GM19035 (cell line): ENCODE data around the gene IWS1.
"Not testable (repeated sequence)": the region's sequence is repeated elsewhere in the genome, so short reads cannot be mapped to it uniquely, and the experiment has no call there.

ENCODE experiments used
- ATAC-seq: cut with Tn5 transposase; IDR thresholded peaks from one replicate; pipeline ENCODE4 v1.9.1; 2021; ENCODE audit not compliant: unreplicated experiment

The IWS1 gene

DNA sequence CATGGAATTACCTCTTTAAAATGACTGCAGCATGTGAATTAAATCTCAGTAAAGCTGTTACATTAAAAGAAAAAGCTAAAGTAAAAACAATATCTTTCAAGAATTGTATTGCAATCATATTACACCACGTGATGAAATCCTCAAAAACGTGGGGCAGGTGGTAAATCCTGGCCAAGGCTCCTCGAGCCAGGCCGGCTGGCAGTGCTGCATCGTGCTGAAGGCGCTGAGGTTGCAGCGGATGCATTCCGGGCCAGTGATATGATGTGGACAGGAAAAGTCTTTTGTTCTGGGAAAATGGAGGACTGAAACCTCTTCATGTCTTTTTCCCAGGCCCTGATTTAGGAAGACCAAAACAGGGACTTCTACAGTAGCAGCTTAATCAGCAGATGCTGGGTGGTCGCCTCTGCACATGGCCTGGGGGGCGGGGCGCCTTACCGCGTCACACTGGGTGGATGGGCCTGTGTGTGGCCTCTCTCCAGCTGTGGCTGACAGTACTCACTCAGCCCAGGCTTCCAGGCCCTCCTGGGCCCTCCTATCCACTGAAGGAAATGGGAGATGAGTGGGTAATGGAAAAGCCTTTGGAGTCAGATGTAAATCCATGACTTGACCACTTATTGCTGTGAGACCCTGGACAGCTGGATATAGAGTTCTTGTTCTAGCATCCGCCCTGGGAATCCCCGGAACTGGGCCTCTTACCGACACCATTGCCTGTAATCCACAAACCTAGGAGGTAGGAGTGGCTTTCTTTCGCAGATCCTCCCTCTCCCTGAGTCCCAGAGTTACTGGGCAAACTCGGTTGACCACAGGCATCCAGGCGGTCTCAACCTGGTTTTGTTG, 62.9 kb downstream of the IWS1 start:
- no peak for ATAC-seq

DNA sequence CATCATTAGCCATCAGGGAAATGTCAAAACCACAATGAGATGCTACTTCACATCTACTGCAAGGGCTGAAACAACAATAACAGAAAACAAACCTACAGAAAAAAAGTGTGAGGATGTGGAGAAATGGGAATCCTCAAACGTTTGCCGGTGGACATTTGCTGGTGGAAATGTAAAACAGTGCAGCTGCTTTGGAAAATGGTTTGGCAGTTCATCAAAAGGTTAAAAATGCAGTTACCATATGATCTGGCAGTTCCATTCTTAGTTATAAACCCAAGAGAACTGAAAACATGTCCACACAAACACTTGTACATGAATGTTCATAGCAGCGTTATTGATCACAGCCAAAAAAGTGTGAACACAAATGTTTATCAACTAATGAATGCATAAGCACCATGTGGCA, 63.8 kb downstream of the IWS1 start:
- ATAC-seq, result no peak

DNA sequence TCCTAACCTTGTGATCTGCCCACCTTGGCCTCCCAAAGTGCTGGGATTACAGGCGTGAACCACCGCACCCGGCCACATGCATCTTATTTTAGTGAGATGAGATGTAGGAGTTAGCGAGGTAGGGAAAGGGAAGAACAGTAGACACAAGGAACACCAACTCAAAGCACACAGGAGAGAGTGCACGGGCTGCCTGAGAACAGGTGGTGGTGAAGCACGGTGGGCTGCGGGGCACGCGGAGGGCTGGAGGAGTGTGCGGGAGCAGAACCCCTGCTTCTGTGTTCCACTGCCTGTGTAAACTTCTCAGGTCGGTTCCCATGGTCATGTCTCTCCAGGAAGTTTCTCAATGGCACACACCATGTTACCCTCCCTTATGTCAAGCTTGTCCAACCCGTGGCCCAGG, 69.3 kb downstream of the IWS1 start:
- ATAC-seq, result no peak

DNA sequence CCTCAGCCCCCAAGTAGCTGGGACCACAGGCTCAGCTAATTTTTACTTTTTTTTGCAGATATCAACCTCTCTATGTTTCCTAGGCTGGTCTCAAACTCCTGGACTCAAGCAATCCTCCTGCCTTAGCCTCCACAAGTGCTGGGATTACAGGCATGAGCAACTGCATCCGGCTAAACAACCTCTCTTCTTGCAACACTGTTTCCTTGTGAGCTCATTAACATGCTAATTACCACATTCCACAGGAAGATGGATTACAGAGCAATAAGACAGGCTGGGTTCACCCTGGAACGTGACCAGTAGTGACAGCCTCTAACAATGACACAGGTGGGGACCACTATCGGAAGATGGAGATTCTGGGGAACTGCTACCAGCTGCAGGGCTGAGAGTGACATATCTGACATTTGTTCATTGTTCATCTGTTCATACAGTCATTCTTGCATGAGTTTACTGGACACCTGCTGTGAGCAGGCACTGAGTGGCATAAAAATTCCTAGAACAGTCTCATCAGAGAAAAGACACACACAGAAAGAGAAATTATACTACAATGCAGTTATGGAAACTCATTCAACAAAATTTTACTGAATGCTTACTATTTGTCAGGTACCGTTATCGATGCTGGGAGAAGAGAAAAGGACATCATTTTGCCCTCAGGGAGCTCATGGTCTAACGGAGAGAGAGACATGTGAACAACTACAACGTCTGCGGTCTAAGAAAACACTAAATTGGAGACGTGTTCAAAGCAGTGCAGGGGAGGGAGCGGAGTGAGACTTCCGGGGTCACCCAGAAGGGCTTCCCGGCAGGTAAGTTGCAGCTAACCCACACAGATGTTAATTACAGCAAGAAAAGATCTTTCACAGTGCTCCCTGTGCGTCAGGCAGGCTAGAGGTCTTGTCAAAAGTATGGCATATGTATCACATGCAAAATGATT, 70.5 kb downstream of the IWS1 start:
- no peak for ATAC-seq

DNA sequence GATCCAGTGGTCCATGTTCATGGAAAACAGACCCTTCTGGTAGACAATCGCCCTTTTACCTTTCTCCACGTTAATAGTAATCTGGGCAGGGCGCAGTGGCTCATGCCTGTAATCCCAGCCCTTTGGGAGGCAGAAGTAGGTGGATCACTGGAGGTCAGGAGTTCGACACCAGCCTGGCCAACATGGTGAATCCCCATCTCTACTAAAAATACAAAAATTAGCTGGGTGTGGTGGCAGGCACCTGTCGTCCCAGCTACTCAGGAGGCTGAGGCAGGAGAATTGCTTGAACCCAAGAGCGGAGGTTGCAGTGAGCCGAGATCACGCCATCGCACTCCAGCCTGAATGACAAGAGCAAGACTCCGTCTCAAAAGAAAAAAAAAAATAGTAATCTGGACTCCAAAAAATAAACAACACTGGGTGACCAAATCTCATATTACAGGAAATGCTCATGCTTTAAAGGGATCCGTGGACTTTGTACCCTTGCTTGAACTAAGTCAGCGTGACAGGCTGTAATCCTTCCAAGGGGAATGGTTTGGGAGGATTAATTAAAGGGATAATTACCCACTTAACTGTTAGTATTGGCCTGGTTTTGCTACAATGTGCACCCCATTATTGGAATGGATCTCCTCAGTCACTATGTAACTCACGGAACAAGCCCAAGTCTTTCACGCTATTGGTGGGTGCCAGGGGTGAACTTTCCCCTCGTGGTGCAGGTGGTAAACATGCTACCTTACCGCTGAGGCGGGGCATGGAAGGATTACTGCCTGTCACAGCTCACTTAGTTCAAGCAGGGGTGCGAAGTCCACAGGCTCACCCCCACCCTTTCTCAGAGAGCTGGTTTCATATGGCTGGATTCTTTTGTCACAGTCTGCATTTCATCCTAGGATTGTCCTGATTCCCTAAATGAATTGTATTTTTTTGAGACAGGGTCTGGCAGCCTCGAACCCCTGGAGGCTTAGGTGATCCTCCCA, 71.4 kb downstream of the IWS1 start:
- no peak for ATAC-seq

DNA sequence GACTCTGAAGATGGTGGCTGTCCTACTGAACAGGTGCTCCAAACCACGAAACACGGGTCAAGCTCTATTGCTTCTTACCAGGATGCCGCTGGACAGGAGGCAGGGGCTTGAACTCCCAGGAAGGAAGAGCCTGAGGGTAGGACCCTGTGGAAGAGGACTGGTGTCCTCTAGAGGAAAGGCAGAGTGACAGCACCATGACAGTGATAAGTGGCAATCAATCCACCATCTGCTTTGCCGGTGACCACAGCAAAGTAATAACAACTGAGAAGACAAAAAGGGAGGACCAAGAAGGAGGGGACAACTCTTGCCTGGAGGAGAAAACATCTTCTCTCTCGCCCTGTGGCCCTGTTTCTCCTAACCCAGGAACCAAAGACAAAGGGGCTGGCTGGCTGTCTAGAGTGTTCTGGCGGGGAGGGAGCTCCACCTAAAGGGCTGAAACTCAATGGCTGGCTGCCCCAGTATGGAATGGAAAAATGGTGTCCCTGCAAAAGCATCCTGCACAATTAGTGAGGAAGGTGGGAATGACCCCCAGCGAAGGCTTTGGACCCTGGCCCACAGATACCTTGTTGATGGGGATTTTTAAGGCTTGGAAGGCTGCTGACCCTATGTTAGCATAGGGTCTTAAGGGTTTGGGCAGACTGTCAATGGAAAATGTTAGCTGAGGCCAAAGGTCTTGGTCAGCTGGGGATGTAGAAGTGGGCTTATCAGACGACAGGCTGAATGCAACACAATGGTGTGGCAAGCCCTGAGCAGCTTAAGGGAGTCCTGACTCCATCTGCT, 72.7 kb downstream of the IWS1 start:
- no peak for ATAC-seq

DNA sequence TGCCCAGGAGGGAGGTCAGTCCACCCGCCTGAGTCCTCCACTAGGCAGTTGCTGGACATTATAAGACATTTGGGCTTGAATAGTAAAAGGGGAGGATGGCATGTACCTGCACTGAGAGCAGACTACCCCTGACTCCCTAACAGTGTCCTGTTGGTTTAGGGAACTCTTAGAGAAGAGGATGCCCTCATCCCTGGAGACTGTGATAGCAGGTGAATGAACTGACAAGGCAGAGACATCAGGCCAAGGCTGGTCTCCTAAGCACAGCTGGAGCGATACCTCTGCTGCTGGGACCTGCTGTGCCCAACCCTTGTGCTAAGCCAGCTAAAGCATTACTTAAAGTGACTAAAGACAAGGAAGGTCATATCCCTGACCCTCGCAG, 73.3 kb downstream of the IWS1 start:
- no peak for ATAC-seq

DNA sequence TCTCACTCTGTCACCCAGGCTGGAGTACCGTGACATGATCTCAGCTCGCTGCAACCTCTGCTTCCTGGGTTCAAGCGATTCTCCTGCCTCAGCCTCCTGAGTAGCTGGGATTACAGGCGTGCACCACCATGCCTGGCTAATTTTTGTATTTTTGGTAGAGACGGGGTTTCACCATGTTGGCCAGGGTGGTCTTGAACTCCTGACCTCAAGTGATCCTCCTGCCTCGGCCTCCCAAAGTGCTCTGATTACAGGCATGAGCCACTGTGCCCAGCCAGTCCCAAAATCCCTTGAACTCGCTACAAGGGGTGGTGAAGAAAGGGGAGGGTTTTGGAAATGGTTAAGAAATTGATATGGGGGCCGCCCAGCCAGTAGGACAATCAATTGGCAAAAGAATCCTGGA, 73.9 kb downstream of the IWS1 start:
- not testable (repeated sequence) for ATAC-seq

DNA sequence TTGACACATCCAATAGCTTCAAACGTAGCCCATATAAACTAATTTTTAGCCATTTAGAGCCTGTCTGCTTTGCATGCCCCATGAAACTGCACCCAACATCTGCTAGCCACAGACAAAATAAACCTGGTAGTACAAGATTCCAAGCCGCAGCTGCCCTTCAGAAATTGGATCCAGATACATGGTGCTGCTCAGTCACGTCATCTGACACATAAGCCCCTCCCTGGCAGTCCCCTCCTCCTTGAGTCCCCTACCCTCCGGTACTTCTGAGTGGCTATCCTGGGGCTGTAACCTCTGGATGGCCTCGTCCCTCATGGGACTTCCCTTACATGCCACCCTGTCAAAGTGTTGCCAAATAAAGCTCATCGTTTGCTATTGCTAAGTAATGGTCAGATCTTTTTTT, 74.3 kb downstream of the IWS1 start:
- ATAC-seq, result no peak

DNA sequence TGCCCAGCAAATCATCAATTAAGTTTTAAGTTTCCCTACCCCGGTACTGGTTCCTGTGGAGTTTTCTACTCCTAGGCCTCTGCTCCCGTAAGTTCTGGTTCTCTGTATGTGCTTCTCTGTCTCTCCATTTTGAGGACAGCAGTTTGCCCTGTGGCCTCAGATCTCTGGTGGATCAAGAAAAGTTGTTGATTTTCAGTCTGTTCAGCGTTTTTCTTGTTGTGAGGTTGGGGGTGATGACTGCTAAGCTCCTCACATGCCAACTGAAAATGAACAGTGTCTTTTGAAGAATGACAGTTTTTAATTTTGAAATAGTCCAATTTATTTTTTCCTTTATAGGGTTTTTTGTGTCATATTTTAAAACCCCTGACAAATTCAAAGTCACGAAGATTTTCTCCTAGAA, 76.4 kb downstream of the IWS1 start:
- ATAC-seq, result no peak

DNA sequence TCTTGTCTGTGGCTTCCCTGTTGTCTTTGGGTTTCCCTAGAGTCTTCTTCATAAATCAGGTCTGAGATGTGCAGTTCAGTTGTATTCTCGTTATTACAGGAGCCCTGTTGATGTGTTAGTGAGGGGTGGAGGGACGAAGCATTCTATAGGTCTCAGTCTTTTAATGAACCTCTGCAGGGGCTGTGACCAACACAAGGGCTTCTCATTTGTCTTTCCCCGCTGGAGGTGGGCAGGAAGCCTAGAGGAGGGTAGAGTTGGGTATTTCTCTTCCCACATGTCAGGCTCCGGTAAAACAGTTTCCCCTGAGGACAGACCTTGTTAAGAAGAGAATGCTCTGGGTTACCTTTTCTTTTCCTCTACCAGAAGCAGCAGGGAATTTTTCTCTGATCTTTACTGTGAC, 76.9 kb downstream of the IWS1 start:
- no peak for ATAC-seq

DNA sequence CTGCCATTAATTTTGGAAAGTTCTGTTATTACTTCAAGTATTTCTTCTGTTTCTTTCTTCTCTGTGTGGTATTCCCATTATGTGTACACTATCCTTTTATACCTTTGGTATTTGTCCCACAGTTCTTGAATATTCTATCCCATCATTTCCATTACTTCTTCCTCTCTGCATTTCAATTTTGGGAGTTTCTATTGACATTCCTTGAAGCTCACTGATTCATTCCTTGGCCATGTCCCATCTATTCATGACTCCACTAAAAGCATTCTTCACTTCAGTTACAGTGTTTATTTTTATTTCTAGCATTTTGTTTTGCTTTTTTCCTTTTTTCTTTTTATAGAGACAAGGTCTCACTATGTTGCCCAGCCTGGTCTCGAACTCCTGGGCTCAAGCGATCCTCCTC, 77.8 kb downstream of the IWS1 start:
- ATAC-seq, result no peak

DNA sequence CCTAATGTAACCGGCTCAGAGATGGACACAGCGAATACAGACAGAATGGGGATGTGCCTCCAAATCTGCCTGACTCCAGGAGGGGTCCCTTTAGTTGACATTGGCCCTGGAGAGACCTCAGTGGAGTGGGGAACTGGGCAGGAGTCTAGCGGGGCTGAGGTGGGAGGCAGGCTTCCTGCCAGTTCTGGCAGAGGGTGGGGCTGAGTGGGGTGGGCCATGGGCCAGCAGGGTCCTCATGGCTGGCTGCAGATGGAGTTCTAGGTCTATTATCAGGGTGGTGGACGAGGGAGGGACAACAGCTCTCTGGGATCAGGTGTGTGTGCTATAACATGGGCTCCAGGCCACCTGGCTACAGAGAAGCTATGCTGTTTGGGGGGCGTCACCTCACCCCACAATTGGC, 86.9 kb downstream of the IWS1 start:
- ATAC-seq, result no peak

DNA sequence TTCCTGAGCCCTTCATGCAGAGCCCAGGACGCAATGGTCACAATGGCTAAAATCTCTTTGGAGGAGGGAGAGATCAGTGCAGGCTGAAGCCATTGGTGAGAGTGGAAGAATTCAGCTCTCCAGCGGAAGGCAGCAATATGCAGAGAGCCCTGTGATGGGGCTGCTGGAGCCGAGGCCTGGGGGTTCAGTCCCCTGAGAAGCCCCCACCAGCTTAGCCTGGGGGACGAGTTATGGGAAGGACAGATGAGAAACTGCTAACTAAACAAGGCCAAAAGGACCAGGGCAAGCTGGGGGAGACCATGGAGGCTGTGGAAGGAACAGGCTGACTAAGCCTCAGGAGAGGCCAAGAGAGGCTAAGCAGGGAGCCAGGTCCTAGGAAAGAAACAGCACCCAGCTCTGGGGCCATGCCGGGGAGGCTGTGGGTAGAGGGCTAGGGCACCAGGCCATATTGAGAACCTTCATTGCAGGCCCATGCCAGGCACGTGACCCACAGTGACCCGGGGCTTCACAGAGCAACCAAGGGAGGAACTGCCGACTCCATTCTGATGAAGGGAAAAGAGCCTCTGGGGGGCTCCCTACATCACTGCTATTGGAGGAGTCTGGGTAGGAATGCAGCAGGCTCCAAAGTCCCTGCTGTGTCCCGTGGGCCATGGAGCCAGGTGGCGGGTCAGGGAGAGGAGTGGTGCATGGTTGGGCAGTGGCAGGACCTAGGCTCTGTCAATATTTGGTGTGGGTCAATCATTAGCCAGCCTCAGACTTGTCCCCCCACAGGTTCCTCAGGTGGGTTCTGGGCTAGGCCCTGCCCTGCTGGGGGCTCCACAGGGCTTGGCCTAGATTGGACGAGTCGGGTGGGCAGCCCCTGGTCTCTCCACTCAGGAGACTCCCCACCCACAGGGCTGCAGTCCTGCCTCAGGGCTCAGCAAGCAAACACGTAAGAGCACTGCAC, 88.2 kb downstream of the IWS1 start:
- no peak for ATAC-seq

DNA sequence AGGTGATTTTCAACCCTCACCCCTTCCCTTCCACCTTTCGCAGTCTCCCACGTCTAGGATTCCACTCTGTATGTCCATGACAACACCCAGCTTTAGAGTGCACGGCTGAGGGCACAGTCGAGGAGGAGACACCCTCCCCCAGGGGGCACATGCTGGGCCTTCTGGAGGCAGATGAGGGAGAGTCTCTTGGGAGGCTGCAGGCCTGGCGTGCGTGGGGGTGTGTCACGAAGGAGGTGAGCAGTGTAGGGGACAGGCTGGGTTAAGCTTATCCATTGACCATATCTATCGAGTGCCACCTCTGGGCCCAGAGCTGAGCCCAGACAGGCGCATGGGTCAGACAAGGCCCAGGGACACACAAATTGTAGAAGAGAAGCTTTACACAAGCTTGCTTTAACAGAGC, 89.2 kb downstream of the IWS1 start:
- ATAC-seq, result no peak

DNA sequence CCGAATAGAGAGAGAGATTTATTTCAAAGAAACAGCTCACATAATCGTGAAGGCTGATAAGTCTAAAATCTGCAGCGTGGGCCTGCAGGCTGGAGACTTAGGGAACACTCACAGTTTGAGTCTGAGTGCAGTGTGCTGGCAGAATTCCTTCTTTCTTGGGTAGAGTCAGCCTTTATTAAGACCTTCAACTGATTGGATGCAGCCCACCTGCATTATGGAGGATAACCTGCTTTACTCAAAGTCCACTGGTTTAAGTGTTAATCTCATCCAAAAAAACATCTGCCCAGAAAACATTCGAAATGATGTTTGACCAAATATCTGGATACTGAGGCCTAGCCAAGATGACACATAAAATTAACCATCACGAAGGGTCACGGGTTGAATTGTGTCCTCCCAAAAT, 91.8 kb downstream of the IWS1 start:
- ATAC-seq, result no peak

DNA sequence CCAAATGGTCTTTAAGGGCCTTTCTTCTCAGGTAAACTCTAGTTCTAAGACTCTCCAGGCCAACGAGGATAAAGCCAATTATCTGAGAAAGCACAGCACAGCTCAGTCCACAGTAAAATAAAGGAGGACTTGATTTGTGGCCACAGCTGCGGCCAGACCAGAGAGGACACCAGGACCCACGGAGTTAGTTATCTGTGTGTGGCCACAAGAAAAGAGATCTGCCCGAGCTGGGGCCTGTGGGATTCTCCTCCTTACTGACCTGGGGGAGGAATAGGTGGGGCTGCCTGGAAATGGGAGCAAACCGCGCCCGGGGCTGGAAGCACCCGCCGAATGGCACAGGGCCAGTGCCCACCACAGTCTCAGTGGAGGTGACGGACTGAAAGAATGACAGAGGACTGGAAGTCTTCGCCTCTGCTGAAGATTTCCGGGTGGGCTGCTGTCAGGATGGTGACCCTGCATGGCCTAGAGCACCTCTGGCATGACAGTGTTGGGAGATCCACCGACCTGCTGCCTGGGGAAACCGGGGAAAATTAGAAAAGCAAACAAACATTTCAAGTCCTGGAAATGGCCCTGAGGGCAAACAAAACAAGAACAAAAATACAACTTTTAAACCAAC, 94.8 kb downstream of the IWS1 start:
- no peak for ATAC-seq
